H1 (cell line): Measurements from ENCODE around the gene PIP5K1B. TPM values are rescaled to one million over a fixed set of nuclear protein-coding genes. Genes with fewer than 3 reads are reported as not detected.

Source experiments
- CTCF ChIA-PET: fragments of 300-600 bp; sonication (Branson Sonifier 250); formaldehyde crosslinking; loops from one replicate; lab custom pipeline; 2021; ENCODE audit not compliant: partially characterized antibody; lab: Charles Lee
- POLR2A ChIA-PET: fragments of 300-600 bp; sonication (Branson Sonifier 250); formaldehyde crosslinking; loops from one replicate; lab custom pipeline; 2021; ENCODE audit warnings: inconsistent platforms; ENCODE audit not compliant: partially characterized antibody; lab: Charles Lee
- DNase-seq, 2 experiments: peaks; one replicate each; pipeline versions ENCODE4 v3.0.0 to v3.0.0-alpha.2; 2010 to 2022; ENCODE audit warnings: low spot score in 2 of 2, low read depth in 1 of 2, mixed read lengths in 1 of 2
- FAIRE-seq: peaks from 2 replicates; lab custom pipeline; 2011; peaks lifted over from hg19 to GRCh38; lab: Jason Lieb, UNC
- H2AFZ ChIP-seq: 2 replicates; pipeline ENCODE4 v1.8.1; 2012; ENCODE audit warnings: low read length, inconsistent platforms
- H2AK5ac ChIP-seq: 2 replicates; pipeline ENCODE4 v1.6.1; 2013; ENCODE audit warnings: low read depth, low read length
- H2BK120ac ChIP-seq: replicated peaks from 2 replicates; pipeline ENCODE3; 2013; ENCODE audit warnings: low read depth, low read length, inconsistent platforms
- H2BK12ac ChIP-seq: 2 replicates; pipeline ENCODE4 v1.6.1; 2013; ENCODE audit warnings: low read depth, low read length
- H2BK15ac ChIP-seq: 2 replicates; pipeline ENCODE4 v1.6.1; 2013; ENCODE audit warnings: low read length
- H2BK20ac ChIP-seq: 2 replicates; pipeline ENCODE4 v1.6.1; 2013; ENCODE audit warnings: low read length
- H2BK5ac ChIP-seq: 2 replicates; pipeline ENCODE4 v1.6.1; 2013; ENCODE audit warnings: low read depth, low read length
- H3K14ac ChIP-seq: 2 replicates; pipeline ENCODE4 v1.6.1; 2013; ENCODE audit warnings: inconsistent platforms; ENCODE audit not compliant: insufficient read length
- H3K18ac ChIP-seq: 2 replicates; pipeline ENCODE4 v1.6.1; 2013; ENCODE audit warnings: low read length; ENCODE audit errors: extremely low read depth
- H3K23ac ChIP-seq: 2 replicates; pipeline ENCODE4 v1.6.1; 2013; ENCODE audit warnings: inconsistent platforms; ENCODE audit not compliant: insufficient read length
- H3K23me2 ChIP-seq: 2 replicates; pipeline ENCODE4 v1.6.1; 2013; ENCODE audit warnings: low read depth, low read length
- H3K27ac ChIP-seq: 2 replicates; pipeline ENCODE4 v1.6.1; 2011; ENCODE audit warnings: low read depth, low read length, inconsistent platforms
- H3K27me3 ChIP-seq, 4 experiments: replicated peaks in 1 of 4; 1 replicate in 1 of 4; 2 replicates in 3 of 4; pipeline versions ENCODE4 v1.6.1 to v1.8.1; 2011 to 2013; ENCODE audit warnings: low read length in 3 of 4, mild to moderate bottlenecking in 3 of 4, inconsistent platforms in 2 of 4, mixed read lengths in 2 of 4, moderate library complexity in 1 of 4; ENCODE audit not compliant: control insufficient read depth in 3 of 4, insufficient read depth in 3 of 4; ENCODE audit errors: extremely low read depth in 1 of 4
- H3K36me3 ChIP-seq, 4 experiments: 2 replicates each; pipeline versions ENCODE4 v1.6.1 to v1.8.1; 2011 to 2013; ENCODE audit warnings: mild to moderate bottlenecking in 4 of 4, low read length in 3 of 4, moderate library complexity in 2 of 4, control low read depth in 1 of 4, inconsistent platforms in 1 of 4; ENCODE audit not compliant: insufficient read depth in 4 of 4, control insufficient read depth in 2 of 4
- H3K4ac ChIP-seq: replicated peaks from 2 replicates; pipeline ENCODE3; 2013; ENCODE audit warnings: low read length, low read depth, mixed read lengths, inconsistent platforms; ENCODE audit not compliant: insufficient read length
- H3K4me1 ChIP-seq, 4 experiments: replicated peaks in 1 of 4; 1 replicate in 1 of 4; 2 replicates in 3 of 4; pipeline versions ENCODE4 v1.6.1 to v1.8.1; 2011 to 2013; ENCODE audit warnings: low read length in 3 of 4, inconsistent platforms in 2 of 4, mixed read lengths in 1 of 4; ENCODE audit not compliant: insufficient read depth in 4 of 4, control insufficient read depth in 3 of 4
- H3K4me2 ChIP-seq, 2 experiments: 2 replicates each; pipeline versions ENCODE4 v1.6.1 to v1.8.1; 2011 to 2013; ENCODE audit warnings: low read depth in 2 of 2, low read length in 2 of 2, control low read depth in 1 of 2, inconsistent platforms in 1 of 2, mild to moderate bottlenecking in 1 of 2; ENCODE audit not compliant: insufficient read depth in 1 of 2
- H3K4me3 ChIP-seq, 4 experiments: fragments of 200-600, 300-600 bp in 1 of 4; sonication (generic), shearing (Covaris generic), sonication (Bioruptor Twin) in 1 of 4; 2 replicates each; pipeline versions ENCODE4 v1.5.1 to v1.8.1; 2011 to 2016; ENCODE audit warnings: low read length in 4 of 4, low read depth in 3 of 4, control low read depth in 2 of 4, inconsistent platforms in 2 of 4, mild to moderate bottlenecking in 2 of 4, mixed read lengths in 1 of 4, moderate library complexity in 1 of 4; ENCODE audit not compliant: insufficient read depth in 2 of 4; ENCODE audit errors: extremely low read depth in 1 of 4
- H3K56ac ChIP-seq: replicated peaks from 2 replicates; pipeline ENCODE3; 2013; ENCODE audit warnings: low read depth, mild to moderate bottlenecking, mixed read lengths, low read length, inconsistent platforms; ENCODE audit not compliant: insufficient read length
- H3K79me1 ChIP-seq: 2 replicates; pipeline ENCODE4 v1.6.1; 2013; ENCODE audit warnings: low read depth, low read length, control low read depth
- H3K79me2 ChIP-seq, 2 experiments: 2 replicates each; pipeline versions ENCODE4 v1.6.1 to v1.8.1; 2012 to 2013; ENCODE audit warnings: low read length in 2 of 2, mild to moderate bottlenecking in 2 of 2, inconsistent platforms in 1 of 2; ENCODE audit not compliant: insufficient read depth in 2 of 2, control insufficient read depth in 1 of 2
- H3K9ac ChIP-seq, 4 experiments: replicated peaks in 1 of 4; 1 replicate in 1 of 4; 2 replicates in 3 of 4; pipeline versions ENCODE4 v1.6.1 to v1.8.1; 2011 to 2013; ENCODE audit warnings: low read depth in 3 of 4, low read length in 3 of 4, control low read depth in 2 of 4, mild to moderate bottlenecking in 2 of 4, moderate library complexity in 2 of 4, inconsistent platforms in 1 of 4; ENCODE audit errors: extremely low read depth in 1 of 4
- H3K9me3 ChIP-seq, 2 experiments: 2 replicates each; pipeline versions ENCODE4 v1.6.1 to v1.8.1; 2012 to 2013; ENCODE audit warnings: mild to moderate bottlenecking in 2 of 2, moderate library complexity in 2 of 2, control low read depth in 1 of 2, inconsistent platforms in 1 of 2, low read depth in 1 of 2, low read length in 1 of 2, mixed read lengths in 1 of 2; ENCODE audit not compliant: insufficient read depth in 2 of 2
- H4K20me1 ChIP-seq, 2 experiments: replicated peaks in 1 of 2; 2 replicates each; pipeline versions ENCODE3 to v1.8.1; 2011 to 2013; ENCODE audit warnings: inconsistent platforms in 2 of 2, low read length in 2 of 2, mild to moderate bottlenecking in 1 of 2; ENCODE audit not compliant: insufficient read depth in 2 of 2, control insufficient read depth in 1 of 2
- H4K5ac ChIP-seq: 2 replicates; pipeline ENCODE4 v1.6.1; 2013; ENCODE audit warnings: low read length, low read depth, mixed read lengths, inconsistent platforms; ENCODE audit not compliant: insufficient read length
- H4K8ac ChIP-seq: 2 replicates; pipeline ENCODE4 v1.8.0; 2013; ENCODE audit warnings: mild to moderate bottlenecking, moderate library complexity, low read length, inconsistent platforms; ENCODE audit not compliant: insufficient read depth; ENCODE audit errors: extremely low read depth
- H4K91ac ChIP-seq: replicated peaks from 2 replicates; pipeline ENCODE3; 2013; ENCODE audit warnings: low read length, mixed read lengths, inconsistent platforms; ENCODE audit not compliant: insufficient read length
- ASH2L ChIP-seq: fragments of 200-600, 300-600 bp; sonication (generic); IDR thresholded peaks from one replicate; pipeline ENCODE4 v1.7.1; 2017; ENCODE audit warnings: low read length
- BACH1 ChIP-seq: IDR thresholded peaks from 2 replicates; pipeline ENCODE4 v1.6.1; 2012; ENCODE audit warnings: low read length, improper control_type of control experiment
- BCL11A ChIP-seq, 2 experiments: IDR thresholded peaks; one replicate each; pipeline ENCODE4 v1.6.1; 2011; ENCODE audit warnings: low read depth in 2 of 2, low read length in 2 of 2, mild to moderate bottlenecking in 2 of 2
- CBX5 ChIP-seq: fragments of 300-800, 300-1000 bp; sonication (generic); IDR thresholded peaks from 2 replicates; pipeline ENCODE4 v1.7.1; 2016; ENCODE audit warnings: antibody characterized with exemption, low read length, low read depth
- CBX8 ChIP-seq: fragments of 300-800, 300-1000 bp; sonication (generic); IDR thresholded peaks from 2 replicates; pipeline ENCODE4 v1.7.1; 2016; ENCODE audit warnings: low read depth, low read length, borderline replicate concordance
- CHD2 ChIP-seq: IDR thresholded peaks from 2 replicates; pipeline ENCODE4 v1.6.1; 2012; ENCODE audit warnings: low read length, improper control_type of control experiment
- CREB1 ChIP-seq: IDR thresholded peaks from 2 replicates; pipeline ENCODE4 v1.6.1; 2012; ENCODE audit warnings: inconsistent platforms
- EP300 ChIP-seq, 2 experiments: IDR thresholded peaks; 1 replicate in 1 of 2; 2 replicates in 1 of 2; pipeline ENCODE4 v1.6.1; 2011 to 2012; ENCODE audit warnings: low read depth in 2 of 2, low read length in 2 of 2, mild to moderate bottlenecking in 2 of 2, borderline replicate concordance in 1 of 2, inconsistent platforms in 1 of 2, moderate library complexity in 1 of 2
- EZH2 ChIP-seq: fragments of 200-600 bp; sonication (generic); IDR thresholded peaks from 2 replicates; pipeline ENCODE4 v1.7.1; 2012; ENCODE audit warnings: low read depth, mild to moderate bottlenecking, moderate library complexity, low read length, inconsistent platforms; ENCODE audit not compliant: severe bottlenecking
- GABPA ChIP-seq: IDR thresholded peaks from 2 replicates; pipeline ENCODE4 v1.6.1; 2011; ENCODE audit warnings: mild to moderate bottlenecking, low read length, moderate library complexity, borderline replicate concordance; ENCODE audit not compliant: insufficient read depth
- KDM4A ChIP-seq: IDR thresholded peaks from one replicate; pipeline ENCODE4 v1.7.1; 2012; ENCODE audit warnings: low read depth, mild to moderate bottlenecking, moderate library complexity, low read length, inconsistent platforms; ENCODE audit not compliant: severe bottlenecking
- MAFK ChIP-seq: IDR thresholded peaks from 2 replicates; pipeline ENCODE4 v1.6.1; 2012; ENCODE audit warnings: low read depth, mild to moderate bottlenecking, improper control_type of control experiment, low read length
- POLR2AphosphoS5 ChIP-seq: IDR thresholded peaks from 2 replicates; pipeline ENCODE4 v1.6.1; 2011; ENCODE audit warnings: low read depth, low read length
- RFX5 ChIP-seq: IDR thresholded peaks from 2 replicates; pipeline ENCODE4 v1.6.1; 2011; ENCODE audit warnings: low read depth, low read length, improper control_type of control experiment, borderline replicate concordance
- TAF7 ChIP-seq: optimal IDR thresholded peaks from 2 replicates; pipeline ENCODE3; 2011; ENCODE audit warnings: low read depth, mild to moderate bottlenecking, inconsistent platforms, low read length, moderate library complexity, borderline replicate concordance
- WGBS, 2 experiments: shearing (Covaris generic) in 1 of 2; methylation state at CpG; one replicate each; pipeline versions ENCODE4 v1.1.6 to v1.1.7; 2013 to 2015; ENCODE audit warnings: low lambda C conversion rate in 2 of 2, mixed read lengths in 2 of 2, inconsistent platforms in 1 of 2, low coverage in 1 of 2, missing lambda C conversion rate in 1 of 2; ENCODE audit not compliant: insufficient replicate concordance in 2 of 2, insufficient coverage in 1 of 2, insufficient read length in 1 of 2; ENCODE audit errors: extremely low coverage in 1 of 2, missing lambda C conversion rate in 1 of 2; 5-methylcytosine and 5-hydroxymethylcytosine counted together
- polyA plus RNA-seq, 7 experiments: library from polyadenylated mRNA; depleted of rRNA in 3 of 7; stranded (reverse) in 5 of 7; unstranded in 2 of 7; fragments of >200 nt in 5 of 7; fragments of 200-250 nt in 2 of 7; gene quantifications; 1 replicate in 5 of 7; 2 replicates in 1 of 7; 4 replicates in 1 of 7; pipeline versions ENCODE4 v1.2.1 to v1.2.3, GENCODE V29; 2011 to 2013; ENCODE audit warnings: missing spikeins in 2 of 7, mixed read lengths in 2 of 7
- total RNA-seq: library from RNA; stranded (reverse); fragmentation: NEBNext Ultra II Directional; extraction: Animal tissue kit (Norgen Biotek cat#: 25700); gene quantifications from 2 replicates; pipeline ENCODE4 v1.2.1, GENCODE V29; 2021

The PIP5K1B gene
- total and polyA plus RNA-seq, 2 of the 8 experiments (the other 6 are each of a cell fraction or from before 2014, with no cell fraction given), result 4.7 to 7.7 TPM

DNA sequence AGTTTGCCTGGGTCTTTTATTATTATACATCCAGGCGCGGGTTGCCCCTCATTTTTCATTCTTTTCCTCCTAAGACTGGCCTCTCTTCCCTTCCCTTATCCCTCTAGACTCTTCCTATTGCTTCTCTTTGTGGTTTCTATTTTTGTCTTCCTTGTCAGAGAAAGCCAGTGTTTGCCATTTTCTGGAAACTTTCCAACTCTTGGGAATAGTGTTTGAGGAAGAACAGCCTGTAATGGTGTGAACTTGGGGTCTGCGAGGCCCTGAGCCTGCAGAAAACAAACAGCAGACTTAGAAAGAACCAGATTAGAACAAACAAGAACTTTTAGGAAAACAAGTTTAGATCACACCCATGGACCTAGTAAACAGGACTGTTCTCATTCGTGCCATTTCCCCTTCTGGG is 293.3 kb downstream of the PIP5K1B start:
- H3K9me3 ChIP-seq, result no peaks in the 10 kb centered on the region
- no peak overlapping the region for H3K4ac ChIP-seq
- no peak overlapping the region for H2AFZ ChIP-seq
- no peaks in the 10 kb centered on the region for H3K23me2 ChIP-seq
- no peaks in the 10 kb centered on the region for H3K79me2 ChIP-seq
- no peaks in the 10 kb centered on the region for H3K36me3 ChIP-seq
- no peaks in the 10 kb centered on the region for H4K20me1 ChIP-seq
- H4K91ac ChIP-seq, result peak overlapping the region; percentile 23
- H3K9ac ChIP-seq, result no peak overlapping the region
- H2AK5ac ChIP-seq, result no peak overlapping the region
- H2BK5ac ChIP-seq, result no peak overlapping the region
- H4K8ac ChIP-seq, result no peak overlapping the region
- H3K56ac ChIP-seq, result no peak overlapping the region
- no peak overlapping the region for H2BK12ac ChIP-seq
- no peak overlapping the region for H2BK120ac ChIP-seq
- H2BK20ac ChIP-seq, result peak overlapping the region; percentile 53; the same call in 1 of the 2 replicates
- no peak overlapping the region for H3K4me3 ChIP-seq
- no peak for FAIRE-seq
- H3K23ac ChIP-seq, result no peak overlapping the region
- POLR2A ChIA-PET, result interaction anchor here (1.4 kb wide), 1 partner anchor 19 kb away, joined by 3 read pairs; no protein-coding TSS in a partner anchor
- no peak overlapping the region for H3K27ac ChIP-seq
- no peak overlapping the region for H3K14ac ChIP-seq
- H3K4me2 ChIP-seq, result no peak overlapping the region
- peaks cover 0 to 7% (median 2%) of the 10 kb centered on the region in 4 experiments; a peak in 3 of 7 replicates for H3K4me1 ChIP-seq
- H3K18ac ChIP-seq, result no peak overlapping the region
- H4K5ac ChIP-seq, result no peak overlapping the region
- no peak for DNase-seq
- no peaks in the 10 kb centered on the region for H3K27me3 ChIP-seq
- CTCF ChIA-PET, result interaction anchor here (0.9 to 2.9 kb wide), 8 partner anchors 26 to 438 kb away, joined by 3 to 18 read pairs (median 3); no protein-coding TSS in a partner anchor
- no peak overlapping the region for H2BK15ac ChIP-seq
- no peaks in the 10 kb centered on the region for H3K79me1 ChIP-seq
- WGBS, 2 experiments, result 89% methylated on average over 4 of the region's 4 CpGs; no CpG with 5 or more reads in 1 of the 2 experiments
- TF ChIP-seq EZH2 (no peak), ASH2L (no peak), CBX5 (no peak), TAF7 (no peak), CHD2 (no peak), MAFK (no peak), BCL11A (IDR thresholded peaks at IDR 0.05; ENCODE audit: low read depth in 2 of 2, low read length in 2 of 2) (no peak), POLR2AphosphoS5 (no peak), BACH1 (no peak), CREB1 (no peak), CBX8 (no peak), RFX5 (no peak), EP300 (IDR thresholded peaks at IDR 0.05; ENCODE audit: borderline replicate concordance in 1 of 2, low read depth in 2 of 2, low read length in 2 of 2) (no peak), KDM4A (no peak), GABPA (no peak)
